Stimulated activated CD4-positive, alpha-beta T cell treated with anti-CD3 and anti-CD28 coated beads, Interleukin-2, amount 100 ng/mL, for 48 hours (primary cell): Measurements from ENCODE around the gene TCF15.
"Not testable (repeated sequence)": the region's sequence is repeated elsewhere in the genome, so short reads cannot be mapped to it uniquely, and the experiment has no call there.

Experiments
- DNase-seq, 2 donors: peaks; one replicate each; pipeline ENCODE4 v3.0.0-alpha.2; 2020

The TCF15 gene

GRCh38 chr20:608970-609369 is 1.1 kb downstream of the TCF15 start:
- no peak for DNase-seq

- no peak for DNase-seq
These were observed 2.6 kb downstream of the TCF15 start for GRCh38 chr20:607476-607875.

- DNase-seq: no peak
These were observed 4.9 kb downstream of the TCF15 start for GRCh38 chr20:605237-605636.

DNA sequence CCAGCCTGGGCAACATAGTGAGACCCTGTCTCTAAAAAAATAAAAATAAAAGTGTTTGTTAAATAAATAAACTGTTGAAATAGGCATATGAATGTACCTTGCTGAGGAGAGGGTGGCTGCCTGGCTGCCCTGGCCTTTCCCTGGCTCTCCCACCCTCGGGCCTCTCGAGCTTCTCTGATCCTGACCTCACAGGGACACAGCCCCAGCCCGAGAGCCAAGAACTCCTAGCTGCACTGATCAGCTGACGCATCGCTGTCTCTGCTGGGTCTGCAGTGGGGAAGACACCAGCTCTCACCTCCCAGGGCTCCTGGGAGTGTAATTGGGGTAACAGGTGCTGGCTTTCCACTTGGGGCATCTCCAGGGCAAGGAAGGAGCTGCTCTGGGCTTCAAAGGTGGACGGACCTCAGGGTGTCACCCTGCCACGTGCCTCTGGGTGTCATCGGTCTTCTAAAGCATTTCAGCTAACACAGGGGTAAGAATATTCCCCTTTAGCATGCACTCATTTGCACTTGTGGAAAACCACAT is 6.9 kb downstream of the TCF15 start:
- DNase-seq: no peak

DNA sequence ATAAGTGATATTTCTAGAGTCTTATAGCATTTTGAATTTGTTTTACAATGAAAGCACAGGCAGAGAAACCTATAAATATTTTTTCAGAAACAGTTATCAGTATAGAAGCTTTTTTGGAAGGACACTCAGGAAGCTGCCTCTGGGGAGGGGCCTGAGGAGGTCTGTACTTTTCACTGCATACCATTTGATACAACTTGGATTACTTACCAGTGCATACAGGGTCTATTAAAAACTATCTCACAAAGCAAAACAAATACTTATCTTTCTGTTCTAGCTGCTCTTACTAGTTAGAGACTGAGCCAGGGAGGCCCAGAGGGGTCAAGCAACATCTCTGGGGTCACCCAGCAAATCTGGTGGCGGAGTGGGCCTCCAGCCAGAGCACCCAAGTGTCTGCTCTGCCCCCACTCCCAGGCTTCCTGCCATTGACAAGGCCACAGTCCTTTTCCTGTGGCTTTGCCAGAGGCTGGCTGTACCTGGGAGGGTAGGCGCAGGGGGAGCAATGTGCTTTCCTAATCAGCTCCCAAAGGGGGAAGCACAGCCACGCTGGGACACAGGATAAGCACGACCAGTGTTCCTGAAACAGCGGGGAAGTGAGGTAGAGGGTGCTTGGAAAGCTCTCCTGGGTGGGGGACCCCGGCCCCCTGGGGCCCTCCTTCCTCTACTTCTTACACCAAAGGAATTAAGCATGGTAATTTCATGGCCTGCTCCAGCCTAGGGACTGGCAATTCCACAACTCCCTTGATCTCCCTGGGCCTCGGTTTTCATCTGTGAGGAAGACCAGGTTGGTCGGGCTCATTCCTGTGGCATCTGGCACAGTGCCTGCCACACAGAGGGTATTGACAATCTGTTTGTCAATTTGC is 7.8 kb downstream of the TCF15 start:
- no peak for DNase-seq

GRCh38 chr20:600736-601135 is 9.4 kb downstream of the TCF15 start:
- DNase-seq: no peak

- no peak for DNase-seq
These were observed 10.0 kb downstream of the TCF15 start for GRCh38 chr20:600141-600540.

GRCh38 chr20:598133-598850 is 11.8 kb downstream of the TCF15 start:
- no peak for DNase-seq

DNA sequence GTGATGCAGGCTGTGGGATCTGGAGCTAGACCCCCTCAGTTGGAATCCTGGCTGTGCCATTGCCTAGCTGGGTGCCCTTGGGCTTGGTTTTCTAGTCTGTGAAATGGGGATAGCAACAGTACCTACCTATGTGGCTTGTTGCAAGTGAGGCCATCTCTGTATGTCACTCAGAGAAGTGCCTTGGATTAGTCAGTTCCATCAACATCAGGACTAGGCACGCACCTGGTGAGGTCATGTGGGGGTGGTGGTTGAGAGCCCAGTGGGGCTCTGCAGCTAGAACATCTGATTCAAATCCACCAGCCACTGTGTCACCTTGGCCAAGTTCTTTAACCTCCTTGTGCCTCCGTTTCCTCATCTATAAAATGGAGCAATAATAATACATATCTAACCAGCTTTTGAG is 12.5 kb downstream of the TCF15 start:
- no peak for DNase-seq

GRCh38 chr20:595330-596308 is 14.5 kb downstream of the TCF15 start:
- DNase-seq: no peak

DNA sequence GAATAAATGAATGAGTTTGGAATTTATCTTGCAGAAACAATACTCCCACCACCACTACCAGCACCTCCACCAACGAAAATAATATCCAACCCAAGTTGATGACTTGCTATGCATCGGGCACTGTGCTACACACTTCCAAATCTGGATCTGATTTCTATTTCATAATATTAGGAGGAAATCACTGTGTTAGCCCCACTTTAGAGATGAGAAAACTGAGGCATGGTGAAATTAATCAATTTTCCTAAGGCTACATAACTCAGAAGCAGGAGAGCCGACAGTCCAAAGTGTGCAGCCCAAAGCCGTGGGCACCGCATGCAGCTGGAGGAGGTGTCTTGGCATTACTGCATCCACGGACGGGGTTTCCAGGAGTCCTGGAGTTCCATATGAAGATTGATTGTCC is 17.6 kb downstream of the TCF15 start:
- DNase-seq: no peak

- no peak for DNase-seq
These were observed 18.2 kb downstream of the TCF15 start for GRCh38 chr20:591941-592340.

DNA sequence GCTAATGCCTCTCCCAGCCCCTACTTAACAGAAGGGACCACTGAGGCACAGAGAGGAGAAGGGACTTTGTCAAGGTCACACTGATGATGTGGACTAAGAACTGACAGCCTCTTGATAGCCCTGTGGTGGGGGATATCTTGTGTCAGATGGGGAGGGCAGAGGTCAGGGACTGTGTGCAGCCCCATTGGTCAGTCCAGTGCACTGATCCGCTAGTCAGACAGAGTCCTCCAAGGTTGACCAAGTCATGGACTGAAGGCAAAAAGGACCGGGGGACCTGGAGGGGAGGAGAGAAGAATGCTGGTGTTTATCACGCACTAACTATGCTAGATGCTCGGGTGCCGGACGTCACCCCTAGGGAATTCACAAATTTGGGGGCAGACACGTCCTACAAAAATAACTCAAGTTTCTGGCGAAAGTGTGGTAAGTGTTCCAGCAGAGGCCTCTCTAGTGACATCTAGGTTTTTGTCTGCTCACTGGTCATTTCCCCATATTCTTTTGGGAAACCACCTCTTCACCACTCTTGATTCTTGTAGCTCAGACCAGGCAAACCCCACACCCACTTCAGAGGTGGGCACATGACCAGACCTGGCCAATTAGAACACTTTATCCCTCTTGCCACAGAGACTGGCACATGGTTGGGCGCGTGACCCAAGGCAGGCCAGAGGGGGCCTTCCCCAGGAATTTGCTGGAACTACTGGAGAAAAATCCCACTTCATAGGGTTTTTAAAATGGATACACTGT is 21.0 kb downstream of the TCF15 start:
- no peak for DNase-seq

GRCh38 chr20:588476-588875 is 21.6 kb downstream of the TCF15 start:
- no peak for DNase-seq

DNA sequence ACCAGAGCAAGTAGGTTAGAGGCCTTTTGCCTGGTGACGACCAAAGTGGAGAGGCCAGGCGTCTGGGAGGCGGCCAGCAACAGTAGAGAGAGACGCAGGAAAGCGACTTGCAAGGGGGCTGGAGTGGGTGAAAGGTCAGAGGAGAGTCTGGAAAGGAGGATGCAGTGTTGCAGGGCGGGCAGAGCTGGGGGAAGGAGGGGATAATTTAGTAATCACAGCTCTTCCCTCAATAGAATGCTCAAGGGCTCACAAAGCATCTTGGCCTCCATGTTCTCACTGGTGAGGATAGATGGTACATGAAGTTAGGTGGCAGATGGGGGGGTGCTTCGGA is 25.2 kb downstream of the TCF15 start:
- DNase-seq: no peak

DNA sequence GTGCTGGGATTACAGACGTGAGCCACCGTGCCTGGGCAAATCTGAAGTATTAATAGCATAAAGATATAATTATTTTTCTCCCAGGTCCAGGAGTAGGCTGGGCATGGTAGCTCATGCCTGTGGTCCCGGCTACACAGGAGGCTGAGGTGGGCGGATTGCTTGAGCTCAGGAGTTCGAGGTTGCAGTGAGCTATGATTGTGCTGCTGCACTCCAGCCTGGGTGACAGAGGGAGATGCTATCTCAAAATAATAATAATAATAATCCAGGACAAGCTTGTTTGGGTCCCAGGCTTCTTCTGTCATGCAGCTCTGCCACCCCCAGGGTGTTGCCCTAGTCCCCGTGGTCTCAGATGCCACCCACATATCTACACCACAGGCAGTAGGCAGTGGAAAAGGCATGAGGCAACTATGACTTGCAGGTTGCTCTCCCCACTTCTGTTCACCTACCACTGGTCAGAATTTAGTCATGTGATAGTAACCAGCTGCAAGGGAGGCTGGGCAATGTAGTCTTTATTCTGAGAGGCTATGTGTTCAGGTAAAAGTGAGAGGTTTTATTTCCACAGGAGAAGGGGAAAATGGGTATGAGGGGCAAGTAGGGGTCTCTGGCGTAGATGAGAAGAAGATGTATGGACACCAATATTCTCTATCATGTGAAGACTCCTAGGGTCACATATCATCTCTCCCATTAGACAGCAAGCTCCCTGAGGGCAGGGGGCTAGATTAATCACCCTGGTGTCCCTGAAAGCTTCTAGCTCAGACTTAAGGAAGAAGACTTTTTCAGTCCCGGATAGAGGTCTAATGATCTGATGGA is 25.7 kb downstream of the TCF15 start:
- DNase-seq: no peak

GRCh38 chr20:582204-582603 is 27.9 kb downstream of the TCF15 start:
- no peak for DNase-seq

GRCh38 chr20:578940-579690 is 31.0 kb downstream of the TCF15 start:
- DNase-seq: not testable (repeated sequence)

- DNase-seq: no peak
These were observed 32.8 kb downstream of the TCF15 start for GRCh38 chr20:577167-577791.

- no peak for DNase-seq
These were observed 34.0 kb downstream of the TCF15 start for GRCh38 chr20:576156-576555.
